ENCODE data around the gene IREB2. TPM values are rescaled to one million over a fixed set of nuclear protein-coding genes. Genes with fewer than 3 reads are reported as not detected.

IREB2 gene
- total and polyA plus RNA-seq, 12 donors: 6.0 to 39.8 (median 30.2) TPM

DNA sequence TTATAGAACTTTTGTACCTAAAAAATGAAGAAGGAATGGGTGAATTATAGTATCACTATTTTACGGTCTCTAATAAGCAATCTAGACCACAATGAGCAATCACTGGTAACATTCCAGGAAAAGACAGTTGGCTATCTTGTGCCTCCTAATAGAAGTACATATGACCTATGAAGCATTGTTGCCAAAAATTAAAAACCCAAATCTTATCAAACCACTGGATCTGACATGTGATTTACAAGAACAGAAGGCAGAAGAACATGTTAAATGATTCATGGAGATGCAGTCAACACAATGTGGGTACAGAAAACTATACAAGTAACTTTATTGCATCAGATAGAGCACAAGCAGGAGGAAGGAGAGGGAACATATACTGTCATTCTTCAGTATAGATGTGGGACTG lies 54.9 kb downstream of the IREB2 start:
- H3K36me3 ChIP-seq: peaks cover 0 to 100% (median 60%) of the 10 kb centered on the region in 9 donors
- no peaks in the 10 kb centered on the region for H3K9me3 ChIP-seq
- 89 to 93% methylated on average over 1 of the region's 1 CpG for WGBS, 2 donors
- H3K4me3 ChIP-seq: no peak overlapping the region
- DNase-seq: no peak
- H3K27me3 ChIP-seq: no peaks in the 10 kb centered on the region
- TF ChIP-seq, protein P1, sequence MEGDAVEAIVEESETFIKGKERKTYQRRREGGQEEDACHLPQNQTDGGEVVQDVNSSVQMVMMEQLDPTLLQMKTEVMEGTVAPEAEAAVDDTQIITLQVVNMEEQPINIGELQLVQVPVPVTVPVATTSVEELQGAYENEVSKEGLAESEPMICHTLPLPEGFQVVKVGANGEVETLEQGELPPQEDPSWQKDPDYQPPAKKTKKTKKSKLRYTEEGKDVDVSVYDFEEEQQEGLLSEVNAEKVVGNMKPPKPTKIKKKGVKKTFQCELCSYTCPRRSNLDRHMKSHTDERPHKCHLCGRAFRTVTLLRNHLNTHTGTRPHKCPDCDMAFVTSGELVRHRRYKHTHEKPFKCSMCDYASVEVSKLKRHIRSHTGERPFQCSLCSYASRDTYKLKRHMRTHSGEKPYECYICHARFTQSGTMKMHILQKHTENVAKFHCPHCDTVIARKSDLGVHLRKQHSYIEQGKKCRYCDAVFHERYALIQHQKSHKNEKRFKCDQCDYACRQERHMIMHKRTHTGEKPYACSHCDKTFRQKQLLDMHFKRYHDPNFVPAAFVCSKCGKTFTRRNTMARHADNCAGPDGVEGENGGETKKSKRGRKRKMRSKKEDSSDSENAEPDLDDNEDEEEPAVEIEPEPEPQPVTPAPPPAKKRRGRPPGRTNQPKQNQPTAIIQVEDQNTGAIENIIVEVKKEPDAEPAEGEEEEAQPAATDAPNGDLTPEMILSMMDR (IDR thresholded peaks at IDR 0.05): no peak
- H3K4me1 ChIP-seq: peaks cover 0 to 4% (median 0%) of the 10 kb centered on the region in 9 donors
- intact Hi-C loops (cut with DNase I): no loop called here
- no peak for ATAC-seq
- H3K27ac ChIP-seq: no peak overlapping the region

DNA sequence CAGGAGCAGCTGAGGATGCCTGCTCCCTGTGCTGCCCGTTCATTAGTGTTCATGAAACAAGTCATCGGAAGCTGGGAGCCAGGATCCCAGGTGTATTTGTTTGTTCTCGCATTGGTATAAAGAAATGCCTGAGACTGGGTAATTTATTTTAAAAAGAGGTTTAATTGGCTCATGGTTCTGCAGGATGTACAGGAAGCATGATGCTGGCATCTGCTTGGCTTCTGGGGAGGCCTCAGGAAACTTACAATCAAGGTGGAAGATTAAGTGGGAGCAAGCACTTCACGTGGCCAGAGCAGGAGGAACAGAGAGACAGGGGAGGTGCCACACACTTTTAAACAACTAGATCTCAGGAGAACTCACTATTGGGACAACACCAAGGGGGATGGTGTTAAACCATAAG lies 63.8 kb downstream of the IREB2 start:
- WGBS, 2 donors: 97 to 98% methylated on average over 4 of the region's 4 CpGs
- Histone ChIP-seq H3K27ac (no peak overlapping the region), H3K4me1 (peaks cover 0 to 5% (median 3%) of the 10 kb centered on the region in 9 donors), H3K9me3 (peaks cover 0 to 6% (median 0%) of the 10 kb centered on the region in 11 donors), H3K36me3 (peaks cover 0 to 55% (median 13%) of the 10 kb centered on the region in 9 donors), H3K4me3 (no peak overlapping the region), H3K27me3 (peaks cover 0 to 2% (median 0%) of the 10 kb centered on the region in 7 donors)
- DNase-seq: no peak
- TF ChIP-seq, protein P1 (IDR thresholded peaks at IDR 0.05): no peak
- intact Hi-C loops (cut with DNase I): loop anchor here in 1 of 10 donors (10.0 kb wide), 2 partner anchors 57 to 197 kb away; no protein-coding TSS in a partner anchor
- ATAC-seq: no peak

DNA sequence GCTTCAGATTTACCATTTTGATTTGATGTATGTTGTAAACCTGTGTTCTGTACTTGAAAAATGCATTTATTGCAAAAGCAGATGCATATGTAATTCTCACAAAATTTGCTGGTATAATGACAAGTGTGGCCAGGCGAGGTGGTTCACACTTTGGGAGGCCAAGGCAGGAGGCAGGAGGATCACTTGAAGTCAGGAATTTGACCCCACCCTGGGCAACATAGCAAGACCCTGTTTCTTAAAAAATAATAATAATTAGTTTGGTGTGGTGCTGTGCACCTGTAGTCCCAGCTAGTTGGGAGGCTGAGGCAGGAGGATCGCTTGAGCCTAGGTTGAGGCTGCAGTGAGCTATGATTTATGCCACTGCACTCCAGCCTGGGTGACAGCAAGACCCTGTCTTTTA lies 64.6 kb downstream of the IREB2 start:
- peaks cover 0 to 7% (median 4%) of the 10 kb centered on the region in 9 donors for H3K4me1 ChIP-seq
- 98% methylated on average over 2 of the region's 2 CpGs for WGBS, 2 donors
- no peak overlapping the region for H3K27ac ChIP-seq
- TF ChIP-seq, protein P1 (IDR thresholded peaks at IDR 0.05): no peak
- H3K4me3 ChIP-seq: no peak overlapping the region
- H3K9me3 ChIP-seq: peaks cover 0 to 6% (median 0%) of the 10 kb centered on the region in 11 donors
- peaks cover 0 to 8% (median 0%) of the 10 kb centered on the region in 7 donors for H3K27me3 ChIP-seq
- H3K36me3 ChIP-seq: peaks cover 0 to 48% (median 10%) of the 10 kb centered on the region in 9 donors
- DNase-seq (no peak), ATAC-seq (no peak)
- intact Hi-C loops (cut with DNase I): loop anchor here in 1 of 10 donors (10.0 kb wide), 2 partner anchors 58 to 198 kb away; no protein-coding TSS in a partner anchor

DNA sequence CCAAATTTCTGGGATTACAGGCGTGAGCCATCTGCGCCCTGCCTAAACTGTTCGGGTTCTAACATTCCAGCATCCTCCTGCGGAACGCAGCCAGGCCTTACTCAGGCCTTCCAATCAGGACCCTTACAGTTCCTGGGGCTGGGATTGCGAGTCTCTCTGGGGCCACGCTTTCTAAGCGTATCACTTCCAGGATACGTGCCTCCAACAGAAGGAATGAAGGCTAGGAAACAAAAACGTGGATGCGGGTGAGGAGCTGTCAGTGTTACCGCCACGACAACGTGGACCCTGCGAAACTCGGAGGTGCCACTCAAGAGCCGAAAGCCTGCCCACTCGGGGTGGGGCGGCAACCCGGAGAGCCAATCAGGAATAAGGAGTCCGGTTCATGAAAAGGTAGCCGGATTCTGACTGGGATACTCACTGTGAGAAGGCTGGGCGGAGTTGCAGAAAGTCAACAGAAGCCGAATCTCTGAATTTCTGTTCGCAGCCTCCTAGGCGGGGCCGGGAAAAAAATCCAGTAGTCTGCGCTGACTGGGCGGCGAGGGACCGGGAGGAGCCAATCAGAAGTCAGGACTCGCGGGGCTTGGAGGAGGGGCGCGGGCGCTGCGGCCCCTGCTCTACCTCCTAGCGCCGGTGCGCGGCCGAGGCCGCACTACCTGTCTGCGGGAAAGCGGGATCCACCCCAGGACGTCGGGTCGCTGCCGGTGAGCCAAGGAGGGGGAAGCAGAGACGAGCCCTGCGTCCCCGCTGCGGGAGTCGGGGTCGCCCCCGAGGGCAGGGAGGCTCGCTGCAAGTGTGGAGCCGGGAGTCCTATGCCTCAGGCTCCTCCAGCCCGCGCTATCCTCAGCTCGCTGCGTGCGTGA lies 69.2 kb downstream of the IREB2 start, which contains the start of gene HYKK:
Gene HYKK, plus strand, starts transcription at position 607 of the 860 bp plus-strand sequence. CDS start 5,512 bp downstream, outside the sequence.
- ATAC-seq (peak; percentile 94 to 99 (median 97)), DNase-seq (peak; percentile 86 to 93)
- Histone ChIP-seq H3K4me3 (peak within 1 kb of the TSS; percentile 51 to 96 (median 79)), H3K27ac (peak within 1 kb of the TSS in 9 of 10 donors; percentile 18 to 74 (median 57)), H3K36me3 (peaks cover 0 to 2% (median 0%) of the 10 kb centered on the region in 9 donors), H3K9me3 (no peaks in the 10 kb centered on the region), H3K27me3 (peaks cover 0 to 15% (median 0%) of the 10 kb centered on the region in 7 donors), H3K4me1 (peaks cover 4 to 16% (median 9%) of the 10 kb centered on the region in 9 donors)
- TF ChIP-seq, protein P1 (IDR thresholded peaks at IDR 0.05): peak in 2 of 9 donors; percentile 9 to 22
- 0 to 1% methylated on average over 63 of the region's 63 CpGs for WGBS, 2 donors
- intact Hi-C loops (cut with DNase I): loop anchor here in 1 of 10 donors (10.0 kb wide), 2 partner anchors 62 to 202 kb away; no protein-coding TSS in a partner anchor

Data from heart right ventricle (tissue), 16 donors.